ENCODE results near the gene EVA1C. TPM values are rescaled to one million over a fixed set of nuclear protein-coding genes. Genes with fewer than 3 reads are reported as not detected.

The EVA1C gene
- polyA plus RNA-seq, 1 donor from 2014 or later: 2.1 TPM

GRCh38 chr21:32463889-32464300 lies 51.4 kb downstream of the EVA1C start:
- no peak overlapping the region for H2AFZ ChIP-seq (ENCODE audit: low read depth, low read length)
- TF ChIP-seq POLR2AphosphoS5 (IDR thresholded peaks at IDR 0.05) (no peak), RAD21 (conservative IDR thresholded peaks at IDR 0.05) (no peak), TAF1 (IDR thresholded peaks at IDR 0.05; ENCODE audit: low read depth) (no peak), MXI1 (conservative IDR thresholded peaks at IDR 0.05; ENCODE audit: poor library complexity, severe bottlenecking) (no peak), EP300 (conservative IDR thresholded peaks at IDR 0.05; ENCODE audit: poor library complexity, severe bottlenecking) (no peak), SMC3 (conservative IDR thresholded peaks at IDR 0.05; ENCODE audit: poor library complexity) (no peak), REST (IDR thresholded peaks at IDR 0.05; ENCODE audit: borderline replicate concordance) (no peak), EZH2 (IDR thresholded peaks at IDR 0.05; ENCODE audit: borderline replicate concordance, insufficient read depth, low read length, poor library complexity, severe bottlenecking) (no peak), CTCF (IDR thresholded peaks at IDR 0.05; ENCODE audit: poor library complexity, severe bottlenecking) (no peak)
- no peaks in the 10 kb centered on the region for H4K20me1 ChIP-seq (ENCODE audit: insufficient read depth)
- no peak overlapping the region for H3K27ac ChIP-seq (ENCODE audit: low read length)
- no peaks in the 10 kb centered on the region for H3K9me2 ChIP-seq (ENCODE audit: insufficient read depth, low read length)
- H3K4me2 ChIP-seq (ENCODE audit: low read length): no peak overlapping the region
- no peaks in the 10 kb centered on the region for H3K27me3 ChIP-seq (ENCODE audit: insufficient read depth, low read depth, low read length)
- H3F3A ChIP-seq (ENCODE audit: insufficient read depth, low read length, poor library complexity, severe bottlenecking): no peaks in the 10 kb centered on the region
- no peaks in the 10 kb centered on the region for H3K79me2 ChIP-seq (replicated peaks; ENCODE audit: insufficient read depth, low read length)
- H3K4me3 ChIP-seq (ENCODE audit: low read length): no peak overlapping the region
- no peaks in the 10 kb centered on the region for H3K9me3 ChIP-seq (ENCODE audit: low read length)
- H3K36me3 ChIP-seq (ENCODE audit: insufficient read depth, low read length): no peaks in the 10 kb centered on the region
- no peak overlapping the region for H3K9ac ChIP-seq (ENCODE audit: low read length)

- no peaks in the 10 kb centered on the region for H3K36me3 ChIP-seq (ENCODE audit: insufficient read depth, low read length)
- H3K4me3 ChIP-seq (ENCODE audit: low read length): no peak overlapping the region
- no peak overlapping the region for H2AFZ ChIP-seq (ENCODE audit: low read depth, low read length)
- H3K79me2 ChIP-seq (replicated peaks; ENCODE audit: insufficient read depth, low read length): no peaks in the 10 kb centered on the region
- no peak overlapping the region for H3K9ac ChIP-seq (ENCODE audit: low read length)
- no peaks in the 10 kb centered on the region for H3K27me3 ChIP-seq (ENCODE audit: insufficient read depth, low read depth, low read length)
- H3F3A ChIP-seq (ENCODE audit: insufficient read depth, low read length, poor library complexity, severe bottlenecking): no peaks in the 10 kb centered on the region
- H3K4me2 ChIP-seq (ENCODE audit: low read length): no peak overlapping the region
- H3K9me2 ChIP-seq (ENCODE audit: insufficient read depth, low read length): no peaks in the 10 kb centered on the region
- H4K20me1 ChIP-seq (ENCODE audit: insufficient read depth): no peaks in the 10 kb centered on the region
- TF ChIP-seq EZH2 (IDR thresholded peaks at IDR 0.05; ENCODE audit: borderline replicate concordance, insufficient read depth, low read length, poor library complexity, severe bottlenecking): no peak
- TF ChIP-seq TAF1 (IDR thresholded peaks at IDR 0.05; ENCODE audit: low read depth): no peak
- TF ChIP-seq REST (IDR thresholded peaks at IDR 0.05; ENCODE audit: borderline replicate concordance): no peak
- TF ChIP-seq CTCF (IDR thresholded peaks at IDR 0.05; ENCODE audit: poor library complexity, severe bottlenecking): no peak
- TF ChIP-seq EP300 (conservative IDR thresholded peaks at IDR 0.05; ENCODE audit: poor library complexity, severe bottlenecking): no peak
- TF ChIP-seq MXI1 (conservative IDR thresholded peaks at IDR 0.05; ENCODE audit: poor library complexity, severe bottlenecking): no peak
- no peak for TF ChIP-seq POLR2AphosphoS5 (IDR thresholded peaks at IDR 0.05)
- no peak for TF ChIP-seq RAD21 (conservative IDR thresholded peaks at IDR 0.05)
- TF ChIP-seq SMC3 (conservative IDR thresholded peaks at IDR 0.05; ENCODE audit: poor library complexity): no peak
- no peak overlapping the region for H3K27ac ChIP-seq (ENCODE audit: low read length)
- H3K9me3 ChIP-seq (ENCODE audit: low read length): no peaks in the 10 kb centered on the region
Measured at GRCh38 chr21:32467291-32467690, 54.8 kb downstream of the EVA1C start.
